Right lobe of liver (tissue), 6 donors: Measurements from ENCODE around the gene FMC1. TPM values are rescaled to one million over a fixed set of nuclear protein-coding genes. Genes with fewer than 3 reads are reported as not detected.

ENCODE experiments used
- ATAC-seq, 4 donors: fragments of 200-7000 bp; cut with Tn5 transposase; one replicate each; pipeline ENCODE4 v1.9.1; 2020; ENCODE audit warnings: mild to moderate bottlenecking in 4 of 4, moderate library complexity in 4 of 4
- DNase-seq, 3 donors: peaks; one replicate each; pipeline ENCODE4 v3.0.0-alpha.2; 2020
- H3K27ac ChIP-seq, 3 donors: fragments of 200-600 bp; one replicate each; pipeline ENCODE4 v1.8.0; 2022
- H3K27me3 ChIP-seq, 2 donors: fragments of 200-600 bp; one replicate each; pipeline ENCODE4 v1.8.0; 2022
- H3K36me3 ChIP-seq, 4 donors: fragments of 200-600 bp; sonication (generic) in 1 of 4; one replicate each; pipeline versions ENCODE4 v1.5.1 to v1.8.0; 2017 to 2022; ENCODE audit warnings: control low read depth in 1 of 4
- H3K4me1 ChIP-seq, 4 donors: fragments of 200-600 bp; sonication (generic) in 1 of 4; one replicate each; pipeline versions ENCODE4 v1.5.1 to v1.8.0; 2017 to 2022; ENCODE audit warnings: control low read depth in 1 of 4
- H3K4me3 ChIP-seq, 3 donors: fragments of 200-600 bp; one replicate each; pipeline ENCODE4 v1.8.0; 2022
- H3K9me3 ChIP-seq, 4 donors: fragments of 200-600 bp; sonication (generic) in 1 of 4; one replicate each; pipeline versions ENCODE4 v1.5.1 to v1.8.0; 2017 to 2022; ENCODE audit warnings: control low read depth in 1 of 4
- CTCF ChIP-seq, 4 donors: fragments of 200-600 bp in 3 of 4; fragments of 450-650 bp in 1 of 4; IDR thresholded peaks; one replicate each; pipeline versions ENCODE4 v1.5.1 to v1.8.0; 2016 to 2022; ENCODE audit warnings: antibody characterized with exemption in 4 of 4, mild to moderate bottlenecking in 2 of 4
- POLR2A ChIP-seq: fragments of 450-650 bp; IDR thresholded peaks from one replicate; pipeline ENCODE4 v1.6.1; 2017; ENCODE audit warnings: antibody characterized with exemption, mild to moderate bottlenecking
- WGBS: methylation state at CpG from one replicate; pipeline ENCODE4 v1.1.6; 2018; ENCODE audit warnings: low coverage, low lambda C conversion rate; ENCODE audit not compliant: insufficient coverage; ENCODE audit errors: missing lambda C conversion rate; 5-methylcytosine and 5-hydroxymethylcytosine counted together
- intact Hi-C, 2 donors: fragments of 100-400 bp; cut with DNase I; formaldehyde crosslinking; loops; one replicate each; pipeline versions ENCODE4 v1.11.2 to v1.14.1; 2022
- total RNA-seq, 6 experiments: library from RNA; depleted of rRNA in 2 of 6; stranded (reverse); fragments of >200 nt in 2 of 6; fragmentation: NEBNext Ultra II Directional in 3 of 6; extraction: Animal tissue kit (Norgen Biotek cat#: 25700) in 3 of 6; gene quantifications; one replicate each; pipeline versions ENCODE4 v1.1.0 to v1.2.4, GENCODE V29; 2016 to 2023
- donor health status: DM: no; HTN: yes; CAD: no.
- donor health status: DM: no; HTN: no; CAD: no.
- donor health status: DM: no; HTN: no; CAD: no.
- donor health status: DM: no; HTN: yes; CAD: no.
- donor health status: DM: no; HTN: yes; CAD: no.

The FMC1 gene
- total RNA-seq, 6 experiments from 2014 or later, result 4.4 to 17.7 (median 6.2) TPM

GRCh38 chr7:139382439-139382838 is 41.3 kb downstream of the FMC1 start:
- WGBS, result 66% methylated on average over 5 of the region's 6 CpGs
- Histone ChIP-seq H3K4me1 (no peaks in the 10 kb centered on the region), H3K9me3 (no peaks in the 10 kb centered on the region), H3K27me3 (no peaks in the 10 kb centered on the region), H3K27ac (no peak overlapping the region), H3K4me3 (no peak overlapping the region), H3K36me3 (peaks cover 0 to 56% (median 8%) of the 10 kb centered on the region in 4 donors)
- intact Hi-C loops, result no loop called here
- ATAC-seq (peak in 1 of 4 donors; percentile 35), DNase-seq (no peak)
- no peak for TF ChIP-seq CTCF (IDR thresholded peaks at IDR 0.05)

- H3K4me3 ChIP-seq, result no peak overlapping the region
- H3K36me3 ChIP-seq, result peaks cover 0 to 49% (median 11%) of the 10 kb centered on the region in 4 donors
- no peaks in the 10 kb centered on the region for H3K9me3 ChIP-seq
- TF ChIP-seq POLR2A, result no peak
- no peak for TF ChIP-seq CTCF (IDR thresholded peaks at IDR 0.05)
- 93% methylated on average over 3 of the region's 3 CpGs for WGBS
- H3K27me3 ChIP-seq, result no peaks in the 10 kb centered on the region
- ATAC-seq (no peak), DNase-seq (no peak)
- no peak overlapping the region for H3K27ac ChIP-seq
- intact Hi-C loops, result no loop called here
- no peaks in the 10 kb centered on the region for H3K4me1 ChIP-seq
Measured at GRCh38 chr7:139384611-139385010, 43.5 kb downstream of the FMC1 start.

- Histone ChIP-seq H3K9me3 (no peaks in the 10 kb centered on the region), H3K4me1 (no peaks in the 10 kb centered on the region), H3K27ac (no peak overlapping the region), H3K27me3 (no peaks in the 10 kb centered on the region), H3K4me3 (no peak overlapping the region), H3K36me3 (peaks cover 0 to 42% (median 15%) of the 10 kb centered on the region in 4 donors)
- intact Hi-C loops, result no loop called here
- no peak for TF ChIP-seq CTCF (IDR thresholded peaks at IDR 0.05)
- no peak for TF ChIP-seq POLR2A
- ATAC-seq (no peak), DNase-seq (no peak)
- WGBS, result 81% methylated on average over 5 of the region's 5 CpGs
Measured at GRCh38 chr7:139387594-139387993, 46.5 kb downstream of the FMC1 start.

- no peaks in the 10 kb centered on the region for H3K4me1 ChIP-seq
- no peaks in the 10 kb centered on the region for H3K27me3 ChIP-seq
- DNase-seq (no peak), ATAC-seq (no peak)
- no peaks in the 10 kb centered on the region for H3K9me3 ChIP-seq
- intact Hi-C loops, result no loop called here
- TF ChIP-seq POLR2A (no peak), CTCF (IDR thresholded peaks at IDR 0.05) (no peak)
- H3K27ac ChIP-seq, result no peak overlapping the region
- no peak overlapping the region for H3K4me3 ChIP-seq
- peaks cover 0 to 35% (median 14%) of the 10 kb centered on the region in 4 donors for H3K36me3 ChIP-seq
- WGBS, result 88% methylated on average over 3 of the region's 3 CpGs
Measured at GRCh38 chr7:139389091-139389490, 48.0 kb downstream of the FMC1 start.

- Histone ChIP-seq H3K27ac (no peak overlapping the region), H3K4me3 (no peak overlapping the region), H3K27me3 (no peaks in the 10 kb centered on the region), H3K4me1 (no peaks in the 10 kb centered on the region), H3K36me3 (peaks cover 0 to 30% (median 13%) of the 10 kb centered on the region in 4 donors), H3K9me3 (no peaks in the 10 kb centered on the region)
- TF ChIP-seq CTCF (IDR thresholded peaks at IDR 0.05) (no peak), POLR2A (no peak)
- intact Hi-C loops, result no loop called here
- ATAC-seq, result no peak
- no peak for DNase-seq
- WGBS, result 88% methylated on average over 1 of the region's 2 CpGs
Measured at GRCh38 chr7:139389774-139390173, 48.6 kb downstream of the FMC1 start.
